H1 (cell line): ENCODE data around the gene ADAM12. TPM values are rescaled to one million over a fixed set of nuclear protein-coding genes. Genes with fewer than 3 reads are reported as not detected.

Experiments
- HDAC2 ChIP-seq, 2 experiments: fragments of 300-600 bp in 1 of 2; sonication (generic) in 1 of 2; IDR thresholded peaks; 2 replicates each; pipeline ENCODE4 v1.6.1; 2011 to 2012; ENCODE audit warnings: low read depth in 2 of 2, low read length in 2 of 2, mild to moderate bottlenecking in 2 of 2, moderate library complexity in 2 of 2, borderline replicate concordance in 1 of 2, inconsistent platforms in 1 of 2
- TBP ChIP-seq: IDR thresholded peaks from 2 replicates; pipeline ENCODE4 v1.6.1; 2011; ENCODE audit warnings: low read depth, low read length, improper control_type of control experiment
- TCF12 ChIP-seq: IDR thresholded peaks from 2 replicates; pipeline ENCODE4 v1.6.1; 2011; ENCODE audit warnings: low read depth, mild to moderate bottlenecking, low read length
- polyA plus RNA-seq, 7 experiments: library from polyadenylated mRNA; depleted of rRNA in 3 of 7; stranded (reverse) in 5 of 7; unstranded in 2 of 7; fragments of >200 nt in 5 of 7; fragments of 200-250 nt in 2 of 7; gene quantifications; 1 replicate in 5 of 7; 2 replicates in 1 of 7; 4 replicates in 1 of 7; pipeline versions ENCODE4 v1.2.1 to v1.2.3, GENCODE V29; 2011 to 2013; ENCODE audit warnings: missing spikeins in 2 of 7, mixed read lengths in 2 of 7
- total RNA-seq: library from RNA; stranded (reverse); fragmentation: NEBNext Ultra II Directional; extraction: Animal tissue kit (Norgen Biotek cat#: 25700); gene quantifications from 2 replicates; pipeline ENCODE4 v1.2.1, GENCODE V29; 2021

Gene ADAM12
- total and polyA plus RNA-seq, 2 of the 8 experiments (the other 6 are each of a cell fraction or from before 2014, with no cell fraction given): 0.07 to 0.17 TPM

- no peak for TF ChIP-seq HDAC2 (IDR thresholded peaks at IDR 0.05; ENCODE audit: borderline replicate concordance in 1 of 2, low read depth in 2 of 2, low read length in 2 of 2)
- TF ChIP-seq TCF12: no peak
- no peak for TF ChIP-seq TBP
- TF ChIP-seq, all 59 proteins: peak for 0
These were observed 345.9 kb downstream of the ADAM12 start (continued) for GRCh38 chr10:126042354-126042753.
